GM21526 (cell line): ENCODE measurements around the gene EIF2AK2.

Experiments
- ATAC-seq: cut with Tn5 transposase; IDR thresholded peaks from one replicate; pipeline ENCODE4 v1.9.1; 2021; ENCODE audit warnings: moderate library complexity; ENCODE audit not compliant: unreplicated experiment, low FRiP score

EIF2AK2 gene

DNA sequence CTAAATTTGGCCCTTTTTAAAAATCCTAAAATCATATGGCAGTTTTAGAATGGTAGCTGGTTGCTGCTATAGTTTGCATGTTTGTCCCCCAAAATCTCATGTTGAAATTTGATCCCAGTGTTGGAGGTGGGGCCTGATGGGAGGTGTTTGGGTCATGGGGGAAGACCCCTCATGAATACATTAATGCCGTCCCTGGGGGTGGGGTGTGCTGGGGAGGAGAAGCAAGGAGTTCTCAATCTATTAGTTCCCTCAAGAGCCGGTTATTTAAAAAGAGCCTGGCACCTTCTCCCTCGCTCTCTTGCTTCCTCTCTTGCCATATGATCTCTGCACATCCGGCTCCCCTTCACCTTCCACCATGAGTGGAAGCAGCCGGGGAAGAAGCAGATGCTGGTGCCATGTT, 51.6 kb downstream of the EIF2AK2 start:
- no peak for ATAC-seq

DNA sequence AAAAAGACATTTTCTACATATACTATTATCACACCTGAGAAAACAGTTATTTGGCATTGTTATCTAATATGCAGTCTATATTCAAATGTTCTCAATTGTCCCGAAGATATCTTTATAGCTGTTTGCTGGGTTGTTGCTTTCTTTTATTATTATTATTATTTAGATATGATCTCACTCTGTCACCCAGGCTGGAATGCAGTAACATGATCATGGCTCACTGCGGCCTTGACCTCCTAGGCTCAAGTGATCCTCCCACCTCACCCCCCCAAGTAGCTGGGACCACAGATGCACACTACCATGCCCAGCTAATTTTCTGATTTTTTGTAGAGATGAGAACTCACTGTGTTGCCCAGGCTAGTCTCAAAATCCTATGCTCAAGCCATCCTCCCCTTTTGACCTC, 52.6 kb downstream of the EIF2AK2 start:
- ATAC-seq, result no peak

DNA sequence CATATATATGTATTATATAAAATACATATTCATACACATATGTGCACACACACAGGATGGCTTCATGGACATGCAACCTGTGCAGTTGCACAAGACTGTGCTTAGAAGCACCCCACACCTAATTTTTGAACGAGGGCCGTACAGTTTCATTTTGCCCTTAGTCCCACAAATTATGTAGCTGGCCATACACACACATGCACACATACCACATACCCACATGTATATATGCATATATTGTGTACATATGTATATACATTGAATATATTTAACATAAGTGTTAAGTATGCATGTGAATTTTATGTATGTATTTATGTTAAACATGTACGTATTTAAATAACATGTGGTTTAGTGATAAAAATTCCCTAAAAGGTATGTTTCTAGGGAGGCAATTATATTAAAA, 54.2 kb downstream of the EIF2AK2 start:
- ATAC-seq, result no peak

DNA sequence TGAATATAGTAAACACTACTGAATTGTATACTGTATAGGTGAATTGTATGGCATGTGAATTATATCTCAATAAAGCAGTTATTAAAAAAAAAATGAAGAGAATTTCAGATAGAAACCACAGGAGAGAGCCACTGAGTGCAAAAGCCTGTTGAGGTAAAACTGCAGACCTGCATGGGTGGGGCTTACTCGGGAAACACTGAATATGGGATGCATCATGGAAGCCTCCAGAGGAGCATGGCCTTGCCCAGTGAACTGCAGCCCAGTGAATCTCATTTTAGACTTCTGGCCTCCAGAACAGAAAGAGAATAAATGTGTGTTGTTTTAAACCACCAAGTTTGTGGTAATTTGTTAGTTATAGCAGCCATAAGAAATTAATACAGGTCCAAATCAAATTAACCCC, 56.7 kb downstream of the EIF2AK2 start:
- ATAC-seq, result no peak

DNA sequence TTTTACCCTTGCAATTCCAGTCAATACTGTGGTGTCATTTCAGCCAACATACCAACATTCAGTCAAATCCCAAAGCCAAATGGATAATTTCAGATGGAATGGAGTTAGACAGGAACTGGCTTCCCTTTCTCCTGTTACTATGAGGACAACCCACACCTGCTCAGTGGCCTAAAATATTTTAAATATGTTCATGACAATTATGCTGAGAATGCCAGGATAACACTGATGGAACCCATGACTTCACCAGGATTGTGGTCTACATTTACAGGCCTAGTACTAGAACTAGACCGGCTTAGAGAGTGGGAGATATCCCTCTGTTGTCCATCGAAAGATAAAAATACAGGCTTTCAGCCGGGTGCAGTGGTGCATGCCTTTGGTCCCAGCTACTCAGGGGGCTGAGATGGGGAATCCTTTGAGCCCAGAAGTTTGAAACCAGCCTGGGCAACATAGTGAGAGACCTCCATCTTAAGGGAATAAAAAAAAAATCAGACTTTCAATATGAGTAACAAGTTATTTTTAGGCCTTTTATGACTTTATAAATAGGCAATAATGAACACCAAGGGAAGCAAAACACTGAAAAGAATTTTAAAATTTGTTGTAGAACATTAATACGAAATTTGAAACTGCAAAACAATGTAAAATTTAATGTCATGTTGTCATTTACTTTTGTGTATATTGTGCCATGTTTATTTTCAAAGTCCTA, 58.2 kb downstream of the EIF2AK2 start:
- ATAC-seq, result no peak

DNA sequence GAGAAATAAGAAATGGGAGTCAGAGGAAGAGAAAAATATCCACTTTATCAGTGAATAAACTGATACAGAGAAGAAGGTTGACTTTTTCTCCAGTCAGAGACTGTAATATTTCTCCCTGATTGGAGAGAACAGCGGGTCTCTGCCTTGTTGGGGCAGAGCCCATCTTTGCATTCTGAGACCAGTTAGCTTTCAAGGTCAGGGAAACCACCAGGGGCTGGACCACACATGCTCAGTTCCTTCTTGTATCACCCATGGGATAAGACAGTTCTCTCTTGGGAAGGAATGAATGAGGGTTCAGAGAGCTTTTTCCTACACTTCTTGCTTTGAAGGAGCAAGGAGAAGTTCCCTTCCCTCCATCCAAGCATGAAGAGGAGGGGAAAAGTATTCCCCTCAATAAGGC, 60.2 kb downstream of the EIF2AK2 start:
- no peak for ATAC-seq

DNA sequence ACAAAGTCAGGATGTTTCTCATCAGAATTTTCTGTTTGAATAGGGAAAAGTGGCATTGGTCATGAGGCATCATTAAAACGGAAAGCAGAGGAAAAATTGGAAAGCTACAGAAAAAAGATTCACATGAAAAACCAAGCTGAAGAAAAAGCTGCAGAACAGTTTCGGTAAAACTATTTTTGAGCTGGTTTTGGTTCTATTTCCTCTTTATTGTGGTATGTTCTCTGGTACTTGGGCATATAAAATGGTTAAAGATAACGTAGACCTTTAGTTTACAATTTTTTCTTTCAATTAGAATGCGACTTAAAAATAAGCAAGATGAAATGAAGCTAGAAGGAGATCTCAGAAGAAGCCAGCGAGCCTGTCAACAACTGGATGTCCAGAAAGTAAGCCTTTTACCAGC, 64.9 kb downstream of the EIF2AK2 start:
- ATAC-seq, result no peak

DNA sequence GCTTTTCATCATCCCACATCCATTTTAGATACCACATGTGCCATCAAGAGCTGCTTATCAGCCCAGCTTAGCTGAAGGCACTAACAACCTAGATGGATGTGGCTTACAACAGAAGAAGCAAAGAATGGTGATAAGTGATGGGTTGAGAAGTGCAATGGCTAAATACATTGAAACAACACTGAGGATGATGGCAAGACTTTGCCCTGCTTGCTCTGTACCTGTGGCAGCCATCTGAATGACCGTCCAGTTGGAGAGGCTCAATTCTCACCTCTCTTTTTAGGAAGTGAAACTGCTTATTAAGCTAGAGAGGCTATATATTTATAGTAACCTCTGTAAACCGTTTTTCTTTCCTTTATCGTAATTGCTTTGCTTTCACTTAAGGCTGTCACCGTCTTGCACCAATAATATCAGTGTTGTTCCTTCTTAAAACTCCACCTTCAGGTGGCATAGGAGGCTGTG, 66.7 kb downstream of the EIF2AK2 start:
- ATAC-seq, result peak; percentile 75

DNA sequence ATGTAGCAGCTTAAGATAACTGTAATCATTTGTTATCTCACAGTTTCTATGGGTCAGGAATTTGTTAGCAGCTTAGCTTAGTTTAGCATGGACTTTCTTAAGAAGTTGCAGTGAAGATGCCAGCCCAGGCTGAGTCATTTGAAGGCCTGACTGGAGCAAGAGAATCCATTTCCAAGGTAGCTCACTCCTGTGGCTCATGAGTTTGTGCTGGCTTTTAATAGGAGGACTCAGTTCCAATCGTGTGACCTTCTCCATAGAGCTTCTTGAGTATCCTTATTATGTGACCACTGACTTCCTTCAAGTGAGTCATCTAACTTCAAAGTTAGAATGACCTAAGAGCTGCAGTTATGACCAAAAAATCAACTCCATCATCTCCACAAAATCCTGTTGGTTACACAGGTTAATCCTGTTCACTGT, 71.0 kb downstream of the EIF2AK2 start:
- ATAC-seq, result no peak

DNA sequence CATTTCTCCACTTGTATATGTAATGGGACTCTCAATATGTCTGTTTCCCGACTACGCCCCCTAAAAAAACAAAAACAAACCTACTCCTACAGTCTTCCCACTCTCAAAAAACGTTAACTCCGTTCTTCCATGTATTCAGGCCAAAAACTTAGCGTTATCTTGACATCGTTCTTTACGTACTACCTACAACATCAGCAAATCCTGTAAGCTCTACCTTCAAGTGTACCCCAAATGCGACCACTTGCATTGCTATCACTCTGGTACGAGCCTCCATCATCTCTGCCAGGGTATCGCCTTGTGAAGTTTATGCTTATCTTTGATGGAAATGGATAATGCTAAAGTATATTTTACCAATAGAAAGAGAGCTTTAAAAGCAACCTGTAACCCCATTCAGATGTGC, 72.0 kb downstream of the EIF2AK2 start:
- ATAC-seq, result no peak

DNA sequence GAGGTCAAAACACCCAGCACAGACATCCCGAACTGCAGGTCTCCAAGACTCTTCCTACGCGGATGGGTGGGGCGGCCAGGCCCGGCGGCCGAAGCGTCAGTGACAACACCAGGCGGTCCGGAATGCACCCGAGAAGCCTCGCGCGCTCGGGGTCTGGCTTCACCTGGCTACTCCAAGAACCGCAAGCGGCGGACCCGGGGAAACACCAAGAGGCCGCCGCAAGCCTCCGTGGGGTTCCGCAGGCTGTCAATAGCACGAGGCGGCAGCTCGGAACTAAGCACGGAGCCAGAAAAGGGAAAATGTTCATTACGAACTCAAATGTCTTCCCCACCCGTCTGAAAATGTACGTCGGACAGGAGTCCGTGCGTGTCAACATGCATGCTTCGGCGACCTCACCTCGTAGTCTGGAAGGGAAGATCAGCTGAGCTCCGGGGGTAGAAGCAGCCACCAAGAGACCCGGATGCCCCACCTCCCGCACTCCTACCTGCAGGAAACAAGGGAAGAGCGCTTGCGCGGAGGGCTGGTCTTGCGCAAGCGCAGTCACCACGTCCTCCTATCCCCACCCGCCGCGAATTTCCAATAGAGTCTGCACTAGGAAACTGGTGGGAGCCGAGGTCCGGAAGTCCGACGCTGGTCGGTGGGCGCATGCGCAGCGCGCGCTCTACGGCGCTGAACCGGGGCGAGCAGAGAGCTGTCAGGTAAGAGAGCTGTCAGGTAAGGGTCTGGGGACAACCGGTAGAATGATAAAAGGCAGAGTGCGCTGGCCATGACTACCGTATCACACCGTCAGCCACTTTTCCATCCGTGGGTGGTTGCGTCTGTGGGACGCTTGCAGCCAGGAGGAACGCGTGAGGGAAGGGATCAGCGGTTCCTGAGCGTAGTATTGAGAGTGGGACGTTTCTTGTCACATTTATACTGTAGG, 72.6 kb downstream of the EIF2AK2 start, which contains the start of the genes GPATCH11 and HEATR5B:
GPATCH11 (plus strand) TSS at position 646 of the 922 bp plus-strand sequence. CDS start 3,864 bp downstream, outside the sequence.
HEATR5B (minus strand) TSS at position 500 of the 922 bp plus-strand sequence. CDS start 958 bp downstream, outside the sequence.
- peak; percentile 63 for ATAC-seq

DNA sequence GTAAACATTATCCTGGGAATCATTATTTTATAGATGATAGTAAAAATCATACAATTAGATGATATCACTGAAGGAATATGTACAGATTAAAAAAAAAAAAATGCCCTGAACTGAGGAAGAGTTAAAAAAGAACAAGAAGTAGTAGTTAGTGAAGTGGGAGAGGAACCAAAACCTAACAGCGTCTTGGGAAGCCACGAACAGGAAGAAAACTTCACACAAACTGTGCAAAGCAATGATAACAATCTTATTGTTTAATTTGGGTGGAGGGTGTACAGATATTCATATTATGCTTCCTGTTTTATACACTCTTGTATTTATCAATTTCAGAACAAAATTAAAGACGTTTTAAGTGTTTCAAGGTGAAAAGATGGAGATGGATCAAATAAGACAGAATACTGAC, 76.1 kb downstream of the EIF2AK2 start:
- no peak for ATAC-seq

DNA sequence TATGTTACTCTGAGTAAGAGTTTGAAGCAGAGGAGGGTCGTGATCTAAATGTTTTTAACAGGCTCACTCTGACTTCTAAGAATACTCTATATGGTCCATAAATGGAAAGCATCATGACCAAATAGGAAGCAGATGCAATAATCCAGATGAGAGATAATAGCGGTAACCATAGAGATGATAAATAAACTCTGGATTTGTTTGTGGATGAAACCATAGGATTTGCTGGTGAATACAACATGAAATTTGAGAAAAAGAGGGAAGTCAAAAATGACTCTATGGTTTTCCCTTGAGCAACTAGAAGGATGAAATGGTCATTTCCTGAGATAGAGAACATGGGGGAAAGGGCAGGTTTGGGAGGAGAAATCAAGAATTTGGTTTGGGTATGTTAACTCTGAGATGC, 76.5 kb downstream of the EIF2AK2 start:
- ATAC-seq, result no peak

DNA sequence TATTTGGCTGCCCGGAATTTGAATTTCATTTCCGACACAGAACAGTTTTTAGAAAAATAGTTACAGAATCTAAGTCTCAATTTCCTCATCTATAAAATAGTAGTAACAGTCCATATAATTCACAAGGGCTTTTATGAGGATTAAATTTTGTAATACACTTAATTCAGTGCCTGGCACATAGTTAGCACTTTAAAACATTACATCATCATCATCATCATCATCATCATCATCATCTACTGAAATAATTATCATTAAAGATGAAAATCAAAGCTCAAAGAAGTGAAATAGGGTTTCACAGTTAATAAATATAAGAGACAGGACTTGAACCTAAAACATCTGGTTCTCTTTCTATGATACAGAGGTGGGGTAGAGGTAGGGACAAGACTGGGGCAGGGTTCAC, 85.8 kb downstream of the EIF2AK2 start:
- no peak for ATAC-seq

DNA sequence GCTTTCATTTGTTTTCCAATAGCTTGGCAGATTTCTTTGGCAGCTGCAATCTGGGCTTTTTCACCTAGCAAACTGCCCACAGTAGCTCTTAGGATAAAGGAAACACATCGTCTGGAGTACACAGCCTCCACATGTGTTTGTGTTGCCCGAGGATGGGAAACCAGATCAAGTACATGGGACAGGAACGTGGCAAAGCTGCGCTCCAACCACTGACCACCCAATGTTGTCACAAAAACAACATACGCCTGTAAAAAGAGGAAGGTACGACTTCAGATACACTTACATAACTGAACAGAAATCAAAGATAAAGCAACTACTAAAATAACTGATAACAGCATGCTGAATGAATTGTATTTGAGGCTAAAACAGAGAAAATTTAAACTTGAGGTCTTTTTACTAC, 88.1 kb downstream of the EIF2AK2 start:
- no peak for ATAC-seq

DNA sequence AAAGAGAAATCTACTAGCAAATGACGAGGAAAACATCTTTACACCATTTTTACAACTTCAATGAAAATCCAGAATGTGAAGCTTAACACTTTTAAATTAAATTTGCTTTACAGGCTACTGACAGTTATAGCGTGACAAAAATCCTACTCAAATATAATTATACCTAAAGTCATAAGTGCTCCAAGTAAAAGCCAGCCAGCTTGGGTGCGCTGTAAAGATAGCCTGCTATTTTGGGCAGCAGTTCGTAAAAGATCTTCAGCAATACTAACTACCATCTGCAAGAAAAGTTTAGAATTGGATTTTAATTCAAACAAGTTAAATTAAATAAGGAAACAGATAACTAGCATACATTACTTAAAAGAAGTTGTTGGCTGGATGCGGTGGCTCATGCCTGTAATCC, 95.0 kb downstream of the EIF2AK2 start:
- no peak for ATAC-seq

DNA sequence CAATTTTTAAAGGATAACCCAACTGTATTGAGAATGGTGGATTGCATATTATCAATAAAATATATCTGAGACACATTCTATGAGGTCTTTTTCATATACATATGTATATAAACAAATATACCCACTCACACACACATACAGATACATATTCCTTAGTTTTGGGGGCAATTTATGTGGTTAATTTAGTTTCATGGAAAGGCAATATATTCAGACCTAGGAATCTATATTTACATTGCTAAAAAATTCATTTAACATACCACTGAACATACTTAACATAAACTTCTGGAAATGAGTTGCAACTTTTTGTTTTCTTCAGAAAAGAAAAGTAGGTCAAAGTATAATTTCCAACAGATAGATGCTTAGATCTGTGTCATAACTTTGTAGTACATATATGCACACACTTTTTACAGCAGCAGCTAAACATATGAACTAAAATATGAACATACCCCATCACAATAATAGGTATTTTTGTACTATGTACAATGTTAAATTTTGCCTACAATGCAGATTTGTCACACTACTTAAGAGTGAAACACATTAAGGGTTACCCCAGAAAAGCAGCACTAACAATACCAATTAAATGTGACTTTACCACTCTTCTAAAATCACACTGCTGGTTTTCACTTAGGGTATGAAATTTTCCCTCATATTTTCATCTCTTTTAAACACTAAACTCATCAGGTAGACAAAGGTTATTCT, 95.6 kb downstream of the EIF2AK2 start:
- ATAC-seq, result no peak

DNA sequence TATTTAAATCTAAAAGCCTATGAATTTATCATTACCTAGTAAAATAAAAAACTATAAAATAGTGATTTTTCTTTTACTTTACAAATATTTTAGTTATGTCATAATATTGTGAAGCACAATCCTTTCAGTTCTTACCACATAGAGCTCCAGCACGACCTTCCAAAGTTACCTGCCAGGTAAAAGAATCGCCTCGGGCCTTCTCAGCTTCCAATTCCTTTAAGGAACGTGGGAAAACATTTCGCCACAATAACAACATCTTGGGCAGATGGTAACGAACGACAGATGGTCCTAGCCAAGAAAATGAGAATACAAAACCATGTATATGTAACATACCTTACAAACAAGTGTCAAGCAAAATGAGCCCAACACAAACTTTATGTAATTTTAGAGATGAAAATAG, 96.3 kb downstream of the EIF2AK2 start:
- no peak for ATAC-seq

DNA sequence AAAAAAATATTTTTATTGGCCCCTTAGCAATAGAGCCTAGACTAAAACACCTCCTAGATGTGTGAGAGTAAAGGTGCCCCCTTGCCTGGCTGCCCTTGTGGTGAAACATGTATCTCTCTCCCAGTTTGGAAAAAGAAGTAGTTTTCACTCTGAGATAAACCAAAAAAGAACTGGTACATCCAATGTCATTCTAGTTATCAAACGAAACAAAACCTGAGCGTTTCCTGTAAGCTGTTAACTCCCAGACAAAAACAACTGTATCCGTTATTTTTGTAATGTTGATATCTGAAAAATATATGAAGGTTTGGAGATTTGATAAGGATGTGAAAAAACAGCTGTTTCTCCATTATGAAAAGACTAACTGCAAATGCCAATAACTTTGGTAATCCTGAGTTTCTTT, 96.9 kb downstream of the EIF2AK2 start:
- no peak for ATAC-seq

DNA sequence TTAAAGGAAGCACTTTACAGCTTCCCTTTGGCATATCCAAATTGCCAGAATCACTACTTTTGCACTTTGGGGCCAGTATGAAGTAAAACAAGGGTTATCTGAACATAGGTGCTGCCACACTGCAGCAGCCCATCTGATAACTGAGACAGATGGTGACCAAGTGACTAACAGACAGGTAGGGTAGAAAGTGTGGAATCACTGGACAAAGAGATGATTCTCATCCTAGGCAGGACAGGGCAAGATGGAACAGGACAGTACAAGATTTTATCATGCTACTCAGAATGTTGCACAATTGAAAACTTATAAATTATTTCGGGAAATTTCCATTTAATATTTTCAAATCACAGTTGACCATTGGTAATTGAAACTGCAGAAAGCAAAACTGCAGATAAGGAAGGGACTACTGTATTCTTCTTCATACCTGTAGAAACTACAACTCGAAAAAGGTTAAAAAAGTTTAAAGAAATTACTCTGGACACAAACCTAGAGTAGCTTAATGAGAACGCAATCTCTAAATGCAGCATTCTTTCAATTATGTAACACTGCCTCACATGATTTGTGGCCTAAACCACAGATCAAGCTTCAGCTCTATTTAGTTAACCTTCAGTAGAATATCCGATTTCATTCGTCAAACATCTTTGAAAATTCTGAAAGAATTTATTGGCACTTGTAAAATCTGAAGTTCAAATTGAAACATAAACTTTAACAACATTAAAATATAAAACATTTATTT, 104.0 kb downstream of the EIF2AK2 start:
- ATAC-seq, result no peak
